Right ventricle myocardium inferior (tissue), 1 donor: Measurements from ENCODE around the gene PRKN. TPM values are rescaled to one million over a fixed set of nuclear protein-coding genes. Genes with fewer than 3 reads are reported as not detected.

Experiments
- ATAC-seq: fragments of 200-7000 bp; cut with Tn5 transposase; one replicate; pipeline ENCODE4 v1.9.1; 2020; ENCODE audit warnings: mild to moderate bottlenecking, moderate library complexity
- DNase-seq: peaks from one replicate; pipeline ENCODE4 v3.0.0; 2021; ENCODE audit errors: missing footprints
- intact Hi-C: fragments of 100-400 bp; cut with DNase I; formaldehyde crosslinking; loops from one replicate; pipeline ENCODE4 v1.11.0; 2022
- total RNA-seq: library from RNA; stranded (reverse); fragmentation: NEBNext Ultra II Directional; extraction: Animal tissue kit (Norgen Biotek cat#: 25700); gene quantifications from one replicate; pipeline ENCODE4 v1.2.1, GENCODE V29; 2021
- donor health status: DM: no; HTN: yes; CAD: no; lungs with severe emphysema.

Gene PRKN
- total RNA-seq, 1 donor from 2014 or later: 19.5 TPM

DNA sequence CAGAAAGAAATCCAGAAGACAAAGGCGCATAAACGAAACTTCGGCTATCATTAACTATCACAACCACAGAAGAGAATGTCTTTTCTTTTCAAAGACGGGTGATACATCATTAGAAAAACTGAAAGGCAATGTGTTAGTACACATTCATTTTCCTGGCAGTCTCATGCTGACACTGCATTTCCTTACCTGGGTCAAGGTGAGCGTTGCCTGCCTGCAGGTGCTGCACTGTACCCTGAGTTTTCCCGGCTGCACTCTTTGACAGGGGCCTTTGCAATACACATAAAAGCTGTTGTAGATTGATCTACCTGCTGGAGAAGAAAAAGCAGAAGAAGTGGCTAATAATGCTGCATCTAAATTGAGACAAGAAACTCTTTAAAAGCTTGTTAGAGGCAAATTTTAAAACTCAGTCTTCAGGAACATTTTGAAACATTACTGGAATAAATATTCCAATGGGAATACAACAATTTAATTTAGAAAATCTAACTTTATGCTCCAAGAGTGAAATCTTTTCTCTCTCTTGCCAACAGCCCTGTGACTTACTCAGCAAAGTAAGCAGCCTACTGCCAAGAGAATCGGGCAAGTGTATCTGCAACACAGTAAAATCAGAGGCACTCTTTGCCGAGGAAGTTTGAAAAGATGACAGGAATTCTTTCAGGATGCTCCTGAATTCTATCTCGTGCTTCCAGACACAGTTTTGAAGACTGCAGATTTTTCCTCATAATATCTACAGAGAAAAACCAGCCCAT is 526.4 kb downstream of the PRKN start:
- DNase-seq (no peak), ATAC-seq (peak; percentile 68)
- intact Hi-C loops: no loop called here

DNA sequence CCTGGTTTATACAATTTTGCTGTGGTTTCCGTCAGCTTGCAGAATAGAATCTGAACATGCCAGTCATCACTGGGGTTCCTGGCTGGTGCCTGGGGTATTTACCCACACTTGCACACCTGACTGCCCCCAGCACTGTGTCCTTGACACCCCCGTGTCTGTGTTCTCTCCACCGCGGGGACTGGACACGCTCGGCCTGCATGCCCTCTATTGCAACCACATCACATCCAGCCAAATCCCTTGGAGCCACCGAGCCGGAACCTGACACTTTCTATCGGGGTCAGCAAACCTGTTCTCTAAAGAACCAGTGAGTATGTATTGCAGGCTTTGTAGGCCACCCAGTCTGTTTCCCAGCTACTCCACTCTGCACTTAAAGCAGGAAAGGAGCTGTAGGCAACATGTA is 527.5 kb downstream of the PRKN start:
- intact Hi-C loops: no loop called here
- ATAC-seq: no peak
- DNase-seq: no peak

DNA sequence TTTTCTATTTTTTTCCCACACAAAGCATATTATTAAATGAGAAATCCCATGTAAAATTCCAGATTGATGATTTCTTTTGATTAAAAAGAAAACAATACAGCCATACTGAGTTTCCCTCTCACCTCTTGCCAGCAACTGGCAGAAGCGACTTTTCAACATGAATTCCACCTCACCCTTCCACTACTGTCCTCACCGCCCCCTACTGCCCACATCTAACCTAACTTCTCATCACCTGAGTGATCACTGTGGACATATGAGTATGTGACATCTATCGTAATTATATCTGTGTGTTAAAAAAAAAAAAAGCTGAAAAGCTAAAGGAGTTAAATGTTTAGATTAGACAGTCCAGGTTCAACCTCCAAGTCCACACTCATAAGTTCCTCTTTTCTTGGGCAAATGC is 528.6 kb downstream of the PRKN start:
- intact Hi-C loops: no loop called here
- ATAC-seq: no peak
- DNase-seq: no peak

DNA sequence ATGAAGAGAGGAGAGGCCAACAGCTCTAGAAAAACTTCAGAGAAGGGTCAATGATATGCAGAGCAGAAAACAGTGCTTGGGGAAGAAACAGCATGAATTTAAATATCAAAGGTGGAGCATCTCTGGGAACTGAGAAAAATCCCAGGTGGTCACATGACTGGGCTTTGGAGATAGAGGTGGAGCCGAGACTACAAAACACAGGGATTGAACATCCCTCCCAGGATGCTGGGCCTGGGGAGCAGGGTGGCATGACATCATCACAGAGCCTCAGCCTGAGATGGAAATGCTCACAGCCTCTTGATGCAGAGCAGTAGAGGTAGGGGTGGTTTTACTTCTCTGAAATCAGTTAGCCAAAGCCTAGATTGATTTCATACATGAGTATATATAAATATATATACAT is 529.5 kb downstream of the PRKN start:
- ATAC-seq: no peak
- intact Hi-C loops: no loop called here
- no peak for DNase-seq

DNA sequence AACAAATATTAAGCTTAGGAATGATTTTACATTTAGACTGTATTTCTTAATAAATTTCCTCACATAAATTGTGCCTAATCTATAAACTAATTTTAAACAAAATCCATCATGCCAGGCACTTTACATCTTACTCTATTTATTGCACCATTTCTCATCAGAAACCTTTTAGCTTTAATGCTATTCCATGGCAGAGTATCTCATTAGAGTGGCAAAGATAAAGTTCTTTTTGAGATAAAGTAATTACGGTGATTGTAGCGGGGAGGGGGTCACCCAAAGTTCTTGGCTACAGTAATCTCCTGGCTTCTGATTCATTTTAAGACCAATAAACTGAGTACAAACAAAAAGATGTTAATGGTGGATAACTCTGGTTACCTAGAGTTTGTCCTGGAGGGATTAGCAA is 532.1 kb downstream of the PRKN start:
- ATAC-seq (no peak), DNase-seq (no peak)
- intact Hi-C loops: no loop called here

DNA sequence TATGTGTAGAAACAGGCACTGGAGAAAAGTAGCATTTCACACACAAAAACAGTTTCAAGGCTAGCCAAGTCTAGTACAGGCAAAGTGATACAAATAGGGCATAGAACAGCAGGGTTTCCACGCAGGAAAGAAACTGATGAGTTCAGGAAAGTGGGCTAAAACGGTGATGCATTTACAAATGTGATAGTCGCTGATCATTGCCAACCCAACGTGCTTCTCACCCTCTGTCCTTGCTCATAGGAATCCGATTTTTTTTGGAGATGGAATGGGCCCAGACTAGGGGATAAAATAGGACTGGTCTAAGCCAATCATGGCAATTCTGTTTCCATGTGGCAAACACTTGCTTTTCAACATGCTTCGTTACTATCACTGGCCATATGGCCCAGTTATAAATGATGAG is 536.6 kb downstream of the PRKN start:
- ATAC-seq (no peak), DNase-seq (no peak)
- intact Hi-C loops: no loop called here

DNA sequence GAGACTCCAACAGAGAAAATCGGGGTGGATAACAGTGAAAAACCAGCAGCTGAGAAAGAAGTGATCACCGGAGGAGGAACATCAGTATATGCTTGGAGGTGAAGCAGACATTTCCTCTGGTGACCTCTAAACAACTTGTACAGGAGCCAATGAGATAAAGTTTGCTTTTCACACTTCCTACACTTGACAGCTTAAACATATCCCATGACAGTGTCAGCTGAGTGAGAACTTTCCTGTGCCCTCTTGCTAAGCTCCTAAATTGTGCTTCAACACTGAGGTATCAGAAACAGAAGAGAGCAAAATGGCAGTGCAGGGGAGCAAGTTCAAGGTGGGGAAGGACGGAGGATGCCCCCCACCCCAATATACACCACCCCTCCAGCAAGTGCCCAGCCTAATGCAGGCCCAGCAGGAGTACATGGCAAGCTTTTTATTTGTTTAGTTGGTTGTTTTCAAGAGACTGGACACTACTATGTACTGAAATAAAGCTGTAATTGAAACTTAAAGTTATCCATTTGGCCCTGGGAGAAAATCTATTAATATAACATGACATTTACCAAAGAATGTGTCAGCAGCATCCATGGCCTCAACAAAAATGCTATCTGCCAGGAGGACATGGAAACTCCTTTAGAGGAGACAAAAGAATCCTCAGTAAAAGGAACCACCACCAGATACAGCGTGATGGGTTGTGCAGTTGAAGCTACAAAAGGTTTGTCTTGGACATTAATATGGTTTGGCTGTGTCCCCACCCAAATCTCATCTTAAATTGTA is 540.2 kb downstream of the PRKN start:
- intact Hi-C loops: loop anchor here (2.0 to 5.0 kb wide), 3 partner anchors 45 to 533 kb away; no protein-coding TSS in a partner anchor
- peak; percentile 92 for ATAC-seq
- DNase-seq: no peak

DNA sequence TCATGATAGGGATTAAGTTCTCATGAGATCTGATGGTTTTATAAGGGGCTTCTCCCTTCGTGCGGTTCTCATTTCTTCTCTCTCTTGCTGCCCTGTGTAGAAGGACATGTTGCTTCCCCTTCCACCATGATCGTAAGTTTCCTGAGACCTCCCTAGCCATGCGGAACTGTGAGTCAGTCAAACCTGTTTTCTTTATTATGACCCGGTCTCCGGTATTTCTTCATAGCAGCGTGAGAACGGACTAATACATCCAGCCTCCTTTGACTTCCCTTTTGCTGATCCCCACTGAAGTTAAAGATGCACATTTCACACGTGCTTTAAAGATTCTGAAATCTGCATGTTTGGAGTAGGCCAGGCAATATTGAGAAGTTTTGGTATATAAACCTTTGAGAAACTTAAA is 543.1 kb downstream of the PRKN start:
- DNase-seq (no peak), ATAC-seq (no peak)
- intact Hi-C loops: no loop called here

DNA sequence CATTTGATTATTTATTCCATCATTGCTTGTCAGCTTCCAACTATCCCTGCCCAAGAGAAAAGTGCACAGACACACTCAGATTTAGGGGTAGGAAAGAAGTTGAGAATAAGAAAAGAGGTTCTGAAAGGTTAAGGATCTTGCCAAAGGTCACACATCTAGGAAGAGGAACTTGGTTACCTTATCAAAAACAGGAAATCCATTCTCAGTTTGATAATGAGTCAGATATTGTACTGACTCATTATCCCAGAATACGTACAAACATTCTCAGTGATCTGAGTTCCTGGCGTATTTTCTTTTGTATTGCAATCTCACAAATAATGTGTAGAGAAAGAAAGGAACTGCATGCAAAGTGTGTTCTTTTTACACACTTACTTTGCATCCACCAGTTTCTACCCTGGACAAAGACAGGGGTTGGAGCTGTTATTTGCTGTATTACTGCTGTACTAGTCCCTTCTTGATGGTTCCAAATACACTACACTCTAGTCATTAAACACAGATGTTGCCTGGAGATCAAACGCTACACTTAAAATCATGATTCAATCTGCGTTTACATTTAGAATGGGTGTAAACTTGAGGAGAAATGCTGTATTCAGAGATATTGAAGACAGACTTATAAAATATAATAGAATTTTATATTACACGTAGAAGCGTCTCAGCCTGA is 545.7 kb downstream of the PRKN start:
- DNase-seq: no peak
- intact Hi-C loops: no loop called here
- no peak for ATAC-seq

DNA sequence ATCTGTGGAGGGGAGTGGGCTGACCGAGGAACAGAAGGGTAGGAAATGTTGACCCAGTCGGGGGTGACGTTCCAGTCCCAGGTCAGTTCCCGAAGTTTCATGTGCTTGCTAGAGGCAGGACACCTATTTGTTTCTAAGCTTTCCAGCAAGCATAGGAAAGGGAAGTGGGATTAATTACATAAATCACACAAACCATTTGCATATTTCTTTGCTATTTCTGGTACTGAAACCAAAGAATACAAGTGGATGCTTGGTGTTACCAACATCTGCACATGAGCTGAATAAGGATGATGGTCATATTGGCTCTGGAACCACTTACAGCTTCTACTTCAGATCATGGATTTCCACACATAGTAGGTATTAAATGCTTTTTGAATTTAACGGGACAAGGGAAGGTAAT is 546.5 kb downstream of the PRKN start:
- intact Hi-C loops: no loop called here

DNA sequence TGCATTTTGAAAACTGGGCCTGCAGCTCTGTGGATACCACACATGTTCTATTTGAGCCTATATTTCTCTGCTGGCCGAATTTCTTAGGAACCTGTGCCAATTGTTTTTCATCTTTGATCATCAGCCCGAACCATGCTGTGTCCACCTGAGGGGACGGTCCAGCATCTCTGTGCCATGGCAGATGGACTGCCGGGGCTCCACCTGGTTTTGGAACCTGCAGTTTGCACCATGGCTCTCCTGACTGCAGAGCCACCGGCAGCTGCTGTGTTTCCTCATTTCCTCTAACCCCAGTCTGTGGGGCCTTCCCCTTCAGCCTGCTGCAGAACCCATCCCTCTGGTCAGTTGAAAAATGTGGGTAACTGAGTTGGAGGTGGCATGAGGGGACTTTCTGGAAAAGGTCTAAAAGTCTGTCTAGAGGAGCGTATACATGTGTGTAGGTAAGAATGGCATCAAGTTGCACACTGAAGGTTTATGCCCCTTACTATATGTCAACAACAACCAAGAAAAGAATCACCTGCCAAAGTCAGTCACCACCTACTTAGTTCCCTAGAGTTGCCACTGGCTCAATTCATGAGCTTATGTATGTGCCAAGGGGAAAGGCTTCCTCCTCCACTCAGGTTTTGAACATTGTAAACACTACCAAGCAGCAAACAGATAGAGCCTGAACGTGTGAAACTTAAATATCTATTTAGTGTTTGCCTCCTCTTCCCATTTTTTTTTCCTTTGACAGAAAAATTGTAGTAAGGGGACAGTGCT is 548.2 kb downstream of the PRKN start:
- ATAC-seq: no peak
- DNase-seq: no peak
- intact Hi-C loops: loop anchor here (5.0 kb wide), 2 partner anchors 288 to 558 kb away; no protein-coding TSS in a partner anchor

More for the DNA sequence above, 546.5 kb downstream of the PRKN start:
- DNase-seq (no peak), ATAC-seq (no peak)

DNA sequence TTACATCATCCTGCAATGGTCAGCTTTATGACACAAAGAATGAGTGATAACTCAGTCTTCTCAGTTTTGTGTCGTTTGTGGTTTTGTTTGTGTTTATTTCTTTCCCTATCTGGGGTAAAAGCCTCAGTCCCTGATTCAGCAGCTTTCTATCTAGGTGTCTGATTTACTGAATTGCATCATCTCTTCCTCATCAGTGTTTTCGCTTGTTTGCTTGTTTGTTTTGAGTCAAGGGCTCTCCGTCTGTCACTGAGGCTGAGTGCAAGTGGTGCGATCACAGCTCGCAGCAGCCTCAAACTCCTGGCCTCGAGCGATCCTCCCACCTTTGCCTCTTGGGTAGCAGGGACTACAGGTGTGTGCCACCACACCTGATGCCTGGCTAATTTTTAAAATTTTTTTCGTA is 548.9 kb downstream of the PRKN start:
- intact Hi-C loops: loop anchor here (5.0 kb wide), 2 partner anchors 289 to 559 kb away; no protein-coding TSS in a partner anchor
- DNase-seq (no peak), ATAC-seq (no peak)

DNA sequence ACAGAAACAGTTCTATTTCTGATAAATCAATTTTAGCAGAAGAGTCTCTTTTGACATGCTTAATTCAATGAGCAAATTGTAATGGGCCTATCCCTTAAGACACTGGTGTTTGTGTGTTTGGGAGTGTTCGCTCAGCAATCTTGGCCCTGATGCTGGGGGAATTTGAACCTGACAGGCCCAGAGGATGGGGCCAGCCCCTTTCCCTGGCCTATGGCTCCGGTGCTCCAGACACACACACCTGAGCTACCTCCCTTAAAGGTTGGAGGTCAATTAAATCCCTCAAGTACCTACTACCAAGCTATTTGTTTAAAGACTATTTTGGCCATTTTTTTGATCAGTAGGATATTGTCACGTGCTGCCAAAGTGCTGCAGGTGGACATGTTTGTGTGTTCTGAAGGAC is 549.3 kb downstream of the PRKN start:
- DNase-seq (no peak), ATAC-seq (no peak)
- intact Hi-C loops: loop anchor here (5.0 kb wide), 2 partner anchors 289 to 559 kb away; no protein-coding TSS in a partner anchor

DNA sequence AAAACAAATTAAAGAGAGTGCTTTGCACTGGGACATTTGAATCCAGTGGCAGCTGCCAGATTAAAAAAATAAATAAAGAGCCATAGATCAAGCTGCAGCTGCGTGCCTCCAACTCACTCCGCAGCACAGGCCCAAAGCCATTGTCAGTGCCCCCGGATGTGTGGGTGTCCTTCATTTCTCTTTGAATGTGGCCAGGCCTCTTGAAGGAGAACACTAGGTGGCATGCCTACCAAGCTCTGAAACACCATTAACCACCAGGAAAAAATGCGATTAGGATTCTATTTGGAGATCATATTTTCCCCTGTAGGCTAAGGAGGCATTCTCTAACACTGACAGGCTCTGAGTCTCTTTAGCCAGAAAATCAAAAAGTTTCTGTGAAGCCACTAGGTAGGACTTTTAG is 549.8 kb downstream of the PRKN start:
- no peak for DNase-seq
- intact Hi-C loops: loop anchor here (2.0 to 5.0 kb wide), 3 partner anchors 121 to 560 kb away; no protein-coding TSS in a partner anchor
- ATAC-seq: peak; percentile 79

DNA sequence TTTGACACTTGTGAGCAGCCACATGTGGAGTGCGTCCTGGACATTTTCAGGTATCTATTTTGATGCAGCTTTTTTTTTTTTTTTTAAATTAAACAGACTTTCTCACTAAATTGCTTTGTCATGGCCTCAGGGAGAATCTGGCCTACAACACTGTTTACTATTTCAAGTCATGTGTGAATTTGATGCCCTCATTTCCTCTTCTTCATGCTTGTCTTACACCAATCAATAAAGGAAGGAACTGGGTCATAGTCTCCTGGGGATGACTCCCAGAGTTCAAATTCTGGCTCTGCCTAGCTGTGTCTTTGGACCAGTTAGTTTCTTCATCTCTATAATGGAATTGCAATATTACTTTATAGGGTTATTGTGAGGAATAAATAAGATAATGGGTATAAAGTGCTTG is 554.1 kb downstream of the PRKN start:
- DNase-seq: no peak
- intact Hi-C loops: no loop called here
- ATAC-seq: no peak

DNA sequence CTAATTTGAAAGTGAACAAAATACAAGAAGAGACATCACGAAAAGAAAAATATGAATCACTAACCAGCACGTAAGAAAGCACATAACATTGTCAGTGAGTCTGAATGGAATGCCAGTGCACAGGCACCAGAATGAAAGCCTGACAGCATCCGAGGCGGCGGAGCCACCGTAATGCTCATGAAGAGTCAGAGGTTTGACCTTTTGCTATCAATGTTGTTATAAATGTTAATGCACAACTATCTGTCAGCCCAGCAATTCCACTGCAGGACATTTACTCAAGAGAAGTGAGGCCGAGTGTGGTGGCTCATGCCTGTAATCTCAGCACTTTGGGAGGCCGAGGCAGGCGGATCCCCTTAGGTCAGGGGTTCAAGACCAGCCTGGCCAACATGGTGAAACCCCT is 562.1 kb downstream of the PRKN start:
- ATAC-seq: no peak
- intact Hi-C loops: no loop called here

DNA sequence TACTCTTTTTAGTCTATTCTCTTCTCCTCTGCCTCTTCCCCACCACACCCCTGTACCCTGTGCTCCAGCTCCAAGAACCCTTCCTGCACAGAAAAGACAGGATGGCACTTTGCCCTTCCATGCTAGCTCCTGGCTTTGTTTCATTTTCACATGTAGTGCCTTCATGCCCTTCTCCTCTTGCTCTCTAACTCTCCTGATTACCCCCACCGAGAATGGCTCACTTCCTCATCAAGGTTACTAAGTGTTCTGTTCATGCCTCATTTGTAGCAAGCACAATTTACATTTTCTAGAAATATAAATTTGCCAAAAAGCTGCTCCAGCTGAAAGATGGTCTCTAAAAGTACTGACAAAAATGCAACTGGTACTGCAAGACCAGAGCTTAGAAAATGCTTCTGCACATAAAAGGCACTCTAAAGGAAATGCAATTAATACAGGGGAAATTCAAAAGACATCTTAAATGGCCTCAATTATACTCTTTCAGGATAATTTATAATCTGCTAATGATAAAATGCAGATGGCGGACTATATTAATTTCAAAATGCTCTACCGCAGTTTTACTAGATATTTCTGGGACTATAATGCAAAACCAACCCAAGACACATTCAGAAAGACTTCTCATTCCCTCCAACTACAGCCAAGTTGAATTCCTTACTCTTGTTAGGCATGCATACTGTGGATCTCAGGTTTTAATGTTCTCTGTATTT is 570.2 kb downstream of the PRKN start:
- intact Hi-C loops: no loop called here
- DNase-seq: no peak
- no peak for ATAC-seq

More for the DNA sequence above, 562.1 kb downstream of the PRKN start:
- no peak for DNase-seq

DNA sequence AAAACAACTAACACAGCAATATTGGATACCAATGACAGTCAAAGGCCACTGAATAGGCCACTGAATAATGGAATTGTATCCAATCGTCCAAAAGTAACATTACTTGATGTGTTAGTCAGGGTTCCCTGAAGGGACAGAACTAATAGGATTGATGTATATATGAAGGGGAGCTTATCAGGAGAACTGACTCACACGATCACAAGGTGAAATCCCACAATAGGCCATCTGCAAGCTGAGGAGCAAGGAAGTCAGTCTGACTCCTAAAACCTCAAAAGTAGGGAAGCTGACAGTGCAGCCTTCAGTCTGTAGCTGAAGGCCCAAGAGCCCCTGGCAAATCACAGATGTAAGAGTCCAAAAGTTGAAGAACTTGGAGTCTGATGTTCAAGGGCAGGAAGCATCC is 571.4 kb downstream of the PRKN start:
- no peak for DNase-seq
- intact Hi-C loops: no loop called here
- ATAC-seq: no peak
